DOHH2 (cell line): ENCODE measurements around the gene SLC1A2.

Experiments
- H3F3A ChIP-seq: fragments of 200-600 bp; sonication (generic), shearing (Covaris generic); 2 replicates; pipeline ENCODE4 v1.6.0; 2016; ENCODE audit warnings: antibody characterized with exemption, mild to moderate bottlenecking; ENCODE audit not compliant: control insufficient read depth, insufficient read depth
- H3K27ac ChIP-seq: fragments of 200-600 bp; sonication (generic); 2 replicates; pipeline ENCODE4 v1.5.1; 2014; ENCODE audit warnings: low read depth, mild to moderate bottlenecking, low read length, moderate library complexity
- H3K27me3 ChIP-seq: fragments of 200-600 bp; sonication (generic); 2 replicates; pipeline ENCODE4 v1.6.1; 2014; ENCODE audit warnings: mild to moderate bottlenecking, low read length, mixed read lengths; ENCODE audit not compliant: control insufficient read depth
- H3K36me3 ChIP-seq: fragments of 200-600 bp; sonication (generic); 2 replicates; pipeline ENCODE4 v1.6.1; 2014; ENCODE audit warnings: mild to moderate bottlenecking, low read length, moderate library complexity, mixed read lengths; ENCODE audit not compliant: control insufficient read depth
- H3K4me1 ChIP-seq: fragments of 200-600 bp; sonication (generic); 2 replicates; pipeline ENCODE4 v1.6.1; 2014; ENCODE audit warnings: mild to moderate bottlenecking, low read length, mixed read lengths; ENCODE audit not compliant: control insufficient read depth
- H3K4me2 ChIP-seq: fragments of 200-600 bp; sonication (generic); 2 replicates; pipeline ENCODE4 v1.6.0; 2014; ENCODE audit warnings: mild to moderate bottlenecking, low read length, moderate library complexity
- H3K4me3 ChIP-seq: fragments of 200-600 bp; sonication (generic); 2 replicates; pipeline ENCODE4 v1.5.1; 2014; ENCODE audit warnings: mild to moderate bottlenecking, low read length, mixed read lengths
- H3K79me2 ChIP-seq: fragments of 200-600 bp; sonication (generic); 2 replicates; pipeline ENCODE4 v1.6.1; 2014; ENCODE audit warnings: mild to moderate bottlenecking, low read length, mixed read lengths; ENCODE audit not compliant: control insufficient read depth
- H3K9me2 ChIP-seq: fragments of 200-600 bp; sonication (generic); replicated peaks from 2 replicates; pipeline ENCODE4 v1.6.1; 2014; ENCODE audit warnings: mild to moderate bottlenecking, low read length, mixed read lengths; ENCODE audit not compliant: control insufficient read depth
- H3K9me3 ChIP-seq: fragments of 200-600 bp; sonication (generic); 2 replicates; pipeline ENCODE4 v1.6.1; 2014; ENCODE audit warnings: antibody characterized with exemption, low read length, mixed read lengths; ENCODE audit not compliant: control insufficient read depth, insufficient read depth
- H4K20me1 ChIP-seq: fragments of 200-600 bp; sonication (generic); 2 replicates; pipeline ENCODE4 v1.6.0; 2014; ENCODE audit warnings: low read depth, mild to moderate bottlenecking, antibody characterized with exemption, low read length, moderate library complexity; ENCODE audit not compliant: control insufficient read depth, insufficient read depth
- CTCF ChIP-seq: fragments of 200-600 bp; sonication (generic); IDR thresholded peaks from one replicate; pipeline ENCODE4 v1.5.1; 2014; ENCODE audit warnings: antibody characterized with exemption, mild to moderate bottlenecking, low read depth, low read length; ENCODE audit not compliant: poor library complexity, severe bottlenecking
- EZH2phosphoT487 ChIP-seq: fragments of 200-600 bp; sonication (generic); IDR thresholded peaks from 2 replicates; pipeline ENCODE4 v1.6.1; 2017; ENCODE audit warnings: borderline replicate concordance, mild to moderate bottlenecking, antibody characterized with exemption, low read length, moderate library complexity, mixed read lengths

Gene SLC1A2

GRCh38 chr11:35271031-35271430 lies 148.3 kb downstream of the SLC1A2 start:
- Histone ChIP-seq H3K9me3 (no peaks in the 10 kb centered on the region), H3K9me2 (no peaks in the 10 kb centered on the region), H4K20me1 (no peaks in the 10 kb centered on the region), H3F3A (no peaks in the 10 kb centered on the region), H3K4me1 (no peaks in the 10 kb centered on the region), H3K27ac (no peak overlapping the region), H3K36me3 (no peaks in the 10 kb centered on the region), H3K4me3 (no peak overlapping the region), H3K27me3 (peaks cover 4% of the 10 kb centered on the region; the same call in 1 of the 2 replicates), H3K79me2 (no peaks in the 10 kb centered on the region), H3K4me2 (no peak overlapping the region)
- TF ChIP-seq CTCF (no peak), EZH2phosphoT487 (no peak)

GRCh38 chr11:35270342-35270741 lies 149.0 kb downstream of the SLC1A2 start:
- Histone ChIP-seq H3K27me3 (peaks cover 4% of the 10 kb centered on the region; the same call in 1 of the 2 replicates), H3K4me3 (no peak overlapping the region), H3K9me2 (no peaks in the 10 kb centered on the region), H3K79me2 (no peaks in the 10 kb centered on the region), H3F3A (no peaks in the 10 kb centered on the region), H3K4me2 (no peak overlapping the region), H3K9me3 (no peaks in the 10 kb centered on the region), H4K20me1 (no peaks in the 10 kb centered on the region), H3K27ac (no peak overlapping the region), H3K36me3 (no peaks in the 10 kb centered on the region), H3K4me1 (no peaks in the 10 kb centered on the region)
- TF ChIP-seq CTCF: no peak
- TF ChIP-seq EZH2phosphoT487: no peak

DNA sequence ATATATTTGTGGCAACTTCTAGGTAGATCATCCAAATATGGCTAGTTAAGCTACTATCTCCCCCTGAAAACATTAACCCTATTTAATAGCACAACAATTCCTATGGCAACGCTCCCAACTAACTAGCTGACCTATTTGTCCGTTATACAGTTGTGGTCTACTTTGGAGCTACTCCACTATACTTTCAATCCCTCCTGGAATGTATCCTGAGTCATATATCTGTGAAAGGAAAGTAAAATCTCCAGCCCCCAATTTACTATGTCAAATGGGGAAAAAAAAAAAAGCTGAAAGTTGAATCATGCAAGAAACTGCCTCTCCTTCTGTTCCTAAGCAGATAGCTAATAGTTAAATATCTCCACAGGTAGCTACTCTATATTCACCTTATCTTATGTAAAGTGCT lies 151.9 kb downstream of the SLC1A2 start:
- H3K79me2 ChIP-seq: no peaks in the 10 kb centered on the region

More for the DNA sequence above, 151.9 kb downstream of the SLC1A2 start:
- no peaks in the 10 kb centered on the region for H3K36me3 ChIP-seq
- no peaks in the 10 kb centered on the region for H3K4me1 ChIP-seq
- no peaks in the 10 kb centered on the region for H3K27me3 ChIP-seq
- no peaks in the 10 kb centered on the region for H3K9me2 ChIP-seq
- H3K27ac ChIP-seq: no peak overlapping the region
- H3K4me2 ChIP-seq: no peak overlapping the region
- no peaks in the 10 kb centered on the region for H3K9me3 ChIP-seq
- no peaks in the 10 kb centered on the region for H3F3A ChIP-seq
- no peaks in the 10 kb centered on the region for H4K20me1 ChIP-seq
- TF ChIP-seq EZH2phosphoT487 (no peak), CTCF (no peak)
- no peak overlapping the region for H3K4me3 ChIP-seq
